Subcutaneous abdominal adipose tissue (tissue), 5 donors: ENCODE measurements around the gene PRKCE.

Experiments
- H3K27ac ChIP-seq: one replicate; pipeline ENCODE4 v1.7.0; 2013; ENCODE audit warnings: low read depth, mild to moderate bottlenecking, inconsistent platforms, low read length, moderate library complexity
- H3K27me3 ChIP-seq, 5 donors: one replicate each; pipeline ENCODE4 v1.7.0; 2013; ENCODE audit warnings: low read length in 5 of 5, inconsistent platforms in 1 of 5; ENCODE audit not compliant: control insufficient read depth in 5 of 5, insufficient read depth in 4 of 5
- H3K36me3 ChIP-seq, 5 donors: one replicate each; pipeline ENCODE4 v1.7.0; 2013; ENCODE audit warnings: low read length in 5 of 5; ENCODE audit not compliant: control insufficient read depth in 5 of 5, insufficient read depth in 5 of 5
- H3K4me1 ChIP-seq, 5 donors: one replicate each; pipeline ENCODE4 v1.7.0; 2013; ENCODE audit warnings: low read length in 5 of 5, mild to moderate bottlenecking in 3 of 5, moderate library complexity in 1 of 5; ENCODE audit not compliant: control insufficient read depth in 5 of 5, insufficient read depth in 5 of 5
- H3K4me3 ChIP-seq, 5 donors: one replicate each; pipeline ENCODE4 v1.7.0; 2013; ENCODE audit warnings: low read length in 5 of 5, low read depth in 1 of 5
- H3K9ac ChIP-seq, 5 donors: one replicate each; pipeline ENCODE4 v1.7.0; 2013; ENCODE audit warnings: low read length in 5 of 5, mild to moderate bottlenecking in 4 of 5, moderate library complexity in 3 of 5
- H3K9me3 ChIP-seq, 5 donors: one replicate each; pipeline ENCODE4 v1.7.0; 2013; ENCODE audit warnings: low read length in 5 of 5; ENCODE audit not compliant: control insufficient read depth in 5 of 5
- donor health status: healthy.
- donor health status: healthy.
- donor health status: healthy.
- donor health status: healthy.
- donor health status: healthy.

The PRKCE gene

DNA sequence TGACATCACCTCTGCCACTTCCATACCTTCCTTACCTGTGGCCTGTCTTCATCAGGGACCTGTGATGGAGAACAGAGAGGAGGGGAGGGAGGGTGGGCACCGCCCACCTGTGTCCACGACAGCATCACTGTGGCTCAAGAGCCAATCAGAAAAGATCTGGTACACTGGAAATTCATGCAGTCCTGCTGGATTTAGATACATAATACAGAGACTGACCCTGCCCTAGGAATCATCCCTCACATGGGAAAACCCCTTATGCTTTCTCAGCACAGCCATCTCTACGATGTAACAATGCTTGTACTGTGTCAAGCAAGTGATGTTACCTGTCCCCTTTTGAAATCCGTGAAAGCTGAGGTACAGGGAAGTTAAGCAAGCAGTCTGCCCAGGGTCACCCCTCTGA is 500.1 kb downstream of the PRKCE start:
- no peaks in the 10 kb centered on the region for H3K27me3 ChIP-seq
- H3K4me1 ChIP-seq, result peaks cover 0 to 9% (median 0%) of the 10 kb centered on the region in 5 donors
- H3K9me3 ChIP-seq, result no peaks in the 10 kb centered on the region
- H3K9ac ChIP-seq, result no peak overlapping the region
- H3K36me3 ChIP-seq, result peaks cover 0 to 12% (median 6%) of the 10 kb centered on the region in 5 donors
- H3K4me3 ChIP-seq, result no peak overlapping the region
- no peak overlapping the region for H3K27ac ChIP-seq

GRCh38 chr2:46153996-46154753 is 502.7 kb downstream of the PRKCE start:
- peaks cover 0 to 12% (median 3%) of the 10 kb centered on the region in 5 donors for H3K36me3 ChIP-seq
- H3K9ac ChIP-seq, result no peak overlapping the region
- peaks cover 0 to 11% (median 7%) of the 10 kb centered on the region in 5 donors for H3K4me1 ChIP-seq
- H3K27me3 ChIP-seq, result no peaks in the 10 kb centered on the region
- H3K27ac ChIP-seq, result no peak overlapping the region
- H3K4me3 ChIP-seq, result no peak overlapping the region
- no peaks in the 10 kb centered on the region for H3K9me3 ChIP-seq

DNA sequence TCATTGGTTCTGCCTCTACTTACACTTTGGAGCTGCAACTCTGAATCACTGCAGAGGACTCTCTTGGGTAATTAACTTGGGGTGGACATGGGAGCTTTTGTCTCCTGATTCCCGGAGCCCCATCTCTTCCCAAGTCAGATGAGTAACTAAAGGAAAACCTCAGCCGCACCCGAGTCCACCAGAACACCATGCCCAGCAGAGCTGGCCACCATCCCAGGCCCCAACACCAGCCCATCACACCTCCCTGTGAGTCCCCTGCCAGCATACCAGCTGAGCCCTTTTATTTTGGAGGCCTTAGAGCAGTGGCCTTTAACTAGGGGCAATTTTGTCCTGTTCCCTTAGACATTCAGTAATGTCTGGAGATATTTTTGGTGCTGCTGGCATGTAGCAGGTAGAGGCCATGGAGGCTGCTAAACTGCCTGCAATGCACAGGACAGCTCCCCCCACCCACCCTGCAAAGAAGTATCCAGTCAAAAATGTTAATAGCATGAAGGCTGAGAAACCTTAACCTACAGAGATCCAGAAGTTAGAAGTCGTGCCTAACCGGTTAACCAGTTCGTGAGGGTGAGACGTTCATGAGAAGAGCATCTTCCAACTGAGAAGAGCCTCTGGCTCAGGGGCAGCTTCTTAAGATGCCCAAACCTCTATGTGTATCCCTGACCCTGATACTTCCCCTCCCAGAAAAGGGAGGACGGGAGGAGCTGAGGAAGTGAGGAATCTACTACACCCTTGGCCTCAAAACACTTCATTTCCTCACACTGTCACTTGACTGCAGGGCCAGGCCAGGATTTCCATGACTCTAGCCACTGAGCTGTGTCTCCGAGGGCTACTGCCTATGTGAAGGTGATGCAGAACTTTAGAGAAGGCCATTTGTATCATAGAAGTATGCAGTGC is 505.8 kb downstream of the PRKCE start:
- no peak overlapping the region for H3K9ac ChIP-seq
- H3K36me3 ChIP-seq, result peaks cover 0 to 15% (median 5%) of the 10 kb centered on the region in 5 donors
- peaks cover 2 to 25% (median 16%) of the 10 kb centered on the region in 5 donors for H3K4me1 ChIP-seq
- no peak overlapping the region for H3K27ac ChIP-seq
- H3K27me3 ChIP-seq, result no peaks in the 10 kb centered on the region
- H3K9me3 ChIP-seq, result no peaks in the 10 kb centered on the region
- H3K4me3 ChIP-seq, result no peak overlapping the region

GRCh38 chr2:46157966-46158310 is 506.5 kb downstream of the PRKCE start:
- Histone ChIP-seq H3K27me3 (no peaks in the 10 kb centered on the region), H3K9ac (no peak overlapping the region), H3K27ac (no peak overlapping the region), H3K4me3 (no peak overlapping the region), H3K4me1 (peaks cover 2 to 25% (median 22%) of the 10 kb centered on the region in 5 donors), H3K36me3 (peaks cover 0 to 15% (median 5%) of the 10 kb centered on the region in 5 donors), H3K9me3 (no peaks in the 10 kb centered on the region)

DNA sequence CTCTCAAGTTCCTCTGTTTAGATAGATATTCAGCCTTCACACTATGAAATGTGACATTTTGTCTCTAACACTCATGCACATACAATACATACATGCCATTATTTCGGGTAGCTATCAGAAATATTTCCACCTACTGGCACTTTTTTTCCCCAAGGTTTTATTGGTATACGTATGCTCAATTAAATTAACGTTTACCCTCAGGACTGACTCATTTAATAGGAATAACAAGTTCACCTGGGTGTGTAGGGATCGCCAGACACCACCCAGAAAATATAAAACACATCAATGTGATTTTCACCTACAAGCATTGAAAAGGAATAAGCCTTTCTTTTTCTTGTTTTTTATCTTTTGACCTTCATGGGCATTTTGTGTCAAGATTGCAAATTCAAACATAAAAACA is 507.2 kb downstream of the PRKCE start:
- Histone ChIP-seq H3K27ac (no peak overlapping the region), H3K36me3 (peaks cover 0 to 15% (median 5%) of the 10 kb centered on the region in 5 donors), H3K9ac (no peak overlapping the region), H3K27me3 (no peaks in the 10 kb centered on the region), H3K4me1 (peaks cover 2 to 27% (median 24%) of the 10 kb centered on the region in 5 donors), H3K4me3 (no peak overlapping the region), H3K9me3 (no peaks in the 10 kb centered on the region)

DNA sequence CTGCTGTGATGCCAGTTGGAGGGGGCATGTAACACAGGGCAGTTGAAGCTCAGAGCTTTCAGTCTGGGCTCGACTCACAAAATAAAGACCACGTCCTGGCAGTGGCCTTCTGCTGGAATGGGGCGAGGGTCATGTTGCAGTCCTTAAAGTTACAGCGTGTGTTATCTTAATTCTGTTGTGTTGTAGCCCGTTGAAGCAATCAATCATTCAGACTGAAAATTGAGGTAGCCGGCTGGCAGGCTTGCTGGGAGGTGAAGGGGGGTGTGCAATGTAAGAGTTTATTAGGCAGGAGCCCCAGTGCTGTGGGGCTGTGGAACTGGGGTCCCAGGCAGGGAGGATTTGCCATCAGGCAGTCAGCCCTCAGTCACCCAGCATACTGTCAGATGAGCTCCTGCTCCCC is 508.9 kb downstream of the PRKCE start:
- no peaks in the 10 kb centered on the region for H3K9me3 ChIP-seq
- no peak overlapping the region for H3K27ac ChIP-seq
- peaks cover 0 to 15% (median 5%) of the 10 kb centered on the region in 5 donors for H3K36me3 ChIP-seq
- no peak overlapping the region for H3K9ac ChIP-seq
- H3K4me1 ChIP-seq, result peaks cover 13 to 44% (median 41%) of the 10 kb centered on the region in 5 donors
- H3K4me3 ChIP-seq, result no peak overlapping the region
- no peaks in the 10 kb centered on the region for H3K27me3 ChIP-seq

DNA sequence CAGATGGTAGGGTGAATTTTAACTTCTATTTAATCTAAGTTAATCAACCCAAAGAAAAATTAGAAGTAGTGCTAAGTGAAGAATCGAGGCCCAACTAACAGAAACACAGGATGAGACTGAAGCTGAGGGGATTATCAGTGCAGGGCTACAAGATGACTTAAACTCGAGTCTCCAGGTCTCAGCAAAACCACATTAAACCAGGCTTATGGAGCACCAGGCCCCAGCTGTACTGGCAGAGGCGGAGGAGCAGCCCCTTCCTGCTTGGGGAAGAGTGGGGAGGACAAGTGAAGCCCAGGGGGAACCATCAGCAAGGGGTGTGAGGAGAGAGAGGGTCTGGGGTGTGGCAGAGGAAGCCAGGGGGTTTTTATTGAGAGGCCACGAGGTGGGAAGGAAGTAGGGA is 509.8 kb downstream of the PRKCE start:
- Histone ChIP-seq H3K4me1 (peaks cover 16 to 48% (median 44%) of the 10 kb centered on the region in 5 donors), H3K4me3 (no peak overlapping the region), H3K27ac (no peak overlapping the region), H3K27me3 (no peaks in the 10 kb centered on the region), H3K9me3 (no peaks in the 10 kb centered on the region), H3K36me3 (peaks cover 0 to 14% (median 5%) of the 10 kb centered on the region in 5 donors), H3K9ac (no peak overlapping the region)

- Histone ChIP-seq H3K36me3 (peaks cover 0 to 13% (median 5%) of the 10 kb centered on the region in 5 donors), H3K4me1 (peaks cover 16 to 48% (median 44%) of the 10 kb centered on the region in 5 donors), H3K9ac (no peak overlapping the region), H3K27ac (no peak overlapping the region), H3K4me3 (no peak overlapping the region), H3K27me3 (no peaks in the 10 kb centered on the region), H3K9me3 (no peaks in the 10 kb centered on the region)
Measured at GRCh38 chr2:46161911-46162310, 510.4 kb downstream of the PRKCE start.

GRCh38 chr2:46162329-46163097 is 511.0 kb downstream of the PRKCE start:
- H3K9ac ChIP-seq, result no peak overlapping the region
- no peak overlapping the region for H3K27ac ChIP-seq
- H3K4me1 ChIP-seq, result peaks cover 16 to 46% (median 40%) of the 10 kb centered on the region in 5 donors
- H3K36me3 ChIP-seq, result peaks cover 0 to 13% (median 6%) of the 10 kb centered on the region in 5 donors
- H3K4me3 ChIP-seq, result no peak overlapping the region
- no peaks in the 10 kb centered on the region for H3K9me3 ChIP-seq
- no peaks in the 10 kb centered on the region for H3K27me3 ChIP-seq
